ENCODE measurements around the gene AFAP1L1.

Gene AFAP1L1

GRCh38 chr5:149271716-149272563 is at the start of gene AFAP1L1 (continued):
- TF ChIP-seq, protein P1, sequence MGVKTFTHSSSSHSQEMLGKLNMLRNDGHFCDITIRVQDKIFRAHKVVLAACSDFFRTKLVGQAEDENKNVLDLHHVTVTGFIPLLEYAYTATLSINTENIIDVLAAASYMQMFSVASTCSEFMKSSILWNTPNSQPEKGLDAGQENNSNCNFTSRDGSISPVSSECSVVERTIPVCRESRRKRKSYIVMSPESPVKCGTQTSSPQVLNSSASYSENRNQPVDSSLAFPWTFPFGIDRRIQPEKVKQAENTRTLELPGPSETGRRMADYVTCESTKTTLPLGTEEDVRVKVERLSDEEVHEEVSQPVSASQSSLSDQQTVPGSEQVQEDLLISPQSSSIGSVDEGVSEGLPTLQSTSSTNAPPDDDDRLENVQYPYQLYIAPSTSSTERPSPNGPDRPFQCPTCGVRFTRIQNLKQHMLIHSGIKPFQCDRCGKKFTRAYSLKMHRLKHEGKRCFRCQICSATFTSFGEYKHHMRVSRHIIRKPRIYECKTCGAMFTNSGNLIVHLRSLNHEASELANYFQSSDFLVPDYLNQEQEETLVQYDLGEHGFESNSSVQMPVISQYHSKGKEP (tag by site-specific recombination; IDR thresholded peaks at IDR 0.05) = peak; percentile 71; the same call in 1 of the 2 replicates
- TF ChIP-seq ZNF692 (tag by site-specific recombination; IDR thresholded peaks at IDR 0.05) (no peak), SCRT2 (tag by site-specific recombination; IDR thresholded peaks at IDR 0.05) (peak; percentile 91), ZNF302 (tag by site-specific recombination; IDR thresholded peaks at IDR 0.05; ENCODE audit: low read depth) (no peak), ZNF362 (tag by site-specific recombination; IDR thresholded peaks at IDR 0.05) (no peak), ZNF133 (tag by site-specific recombination; IDR thresholded peaks at IDR 0.05) (no peak), OSR2 (tag by site-specific recombination; IDR thresholded peaks at IDR 0.05) (no peak), OVOL3 (tag by site-specific recombination; IDR thresholded peaks at IDR 0.05) (no peak), TCF7L2 (IDR thresholded peaks at IDR 0.05; ENCODE audit: borderline replicate concordance, low read depth, low read length) (no peak), ZNF184 (tag by site-specific recombination; IDR thresholded peaks at IDR 0.05) (no peak), ZBTB10 (tag by site-specific recombination; IDR thresholded peaks at IDR 0.05) (no peak), ZNF221 (tag by site-specific recombination; IDR thresholded peaks at IDR 0.05; ENCODE audit: borderline replicate concordance) (no peak), ZNF146 (tag by site-specific recombination; IDR thresholded peaks at IDR 0.05) (no peak), ZNF629 (tag by site-specific recombination; IDR thresholded peaks at IDR 0.05) (peak; percentile 27; the same call in 1 of the 2 replicates), ZNF76 (tag by site-specific recombination; IDR thresholded peaks at IDR 0.05; ENCODE audit: borderline replicate concordance, low read depth) (no peak; the same call in 1 of the 2 replicates), PRDM1 (tag by site-specific recombination; IDR thresholded peaks at IDR 0.05) (no peak), IKZF3 (tag by site-specific recombination; IDR thresholded peaks at IDR 0.05) (0 out of 2 replicates have a peak, but pooled peaks have one; percentile 9), FEZF1 (tag by site-specific recombination; IDR thresholded peaks at IDR 0.05) (no peak), BCL11B (tag by site-specific recombination; IDR thresholded peaks at IDR 0.05; ENCODE audit: low read depth) (no peak), ATF2 (tag by site-specific recombination; IDR thresholded peaks at IDR 0.05; ENCODE audit: low read depth) (no peak), ZIC2 (tag by site-specific recombination; IDR thresholded peaks at IDR 0.05) (peak; percentile 86), SP2 (tag by site-specific recombination; IDR thresholded peaks at IDR 0.05) (peak; percentile 72), ZXDB (tag by site-specific recombination; IDR thresholded peaks at IDR 0.05) (peak; percentile 33; the same call in 1 of the 2 replicates), ZNF394 (tag by site-specific recombination; IDR thresholded peaks at IDR 0.05; ENCODE audit: borderline replicate concordance) (peak; percentile 45; the same call in 1 of the 2 replicates), ZNF623 (tag by site-specific recombination; IDR thresholded peaks at IDR 0.05) (no peak), ZNF560 (tag by site-specific recombination; IDR thresholded peaks at IDR 0.05; ENCODE audit: borderline replicate concordance) (no peak)
- TF ChIP-seq, protein P2, sequence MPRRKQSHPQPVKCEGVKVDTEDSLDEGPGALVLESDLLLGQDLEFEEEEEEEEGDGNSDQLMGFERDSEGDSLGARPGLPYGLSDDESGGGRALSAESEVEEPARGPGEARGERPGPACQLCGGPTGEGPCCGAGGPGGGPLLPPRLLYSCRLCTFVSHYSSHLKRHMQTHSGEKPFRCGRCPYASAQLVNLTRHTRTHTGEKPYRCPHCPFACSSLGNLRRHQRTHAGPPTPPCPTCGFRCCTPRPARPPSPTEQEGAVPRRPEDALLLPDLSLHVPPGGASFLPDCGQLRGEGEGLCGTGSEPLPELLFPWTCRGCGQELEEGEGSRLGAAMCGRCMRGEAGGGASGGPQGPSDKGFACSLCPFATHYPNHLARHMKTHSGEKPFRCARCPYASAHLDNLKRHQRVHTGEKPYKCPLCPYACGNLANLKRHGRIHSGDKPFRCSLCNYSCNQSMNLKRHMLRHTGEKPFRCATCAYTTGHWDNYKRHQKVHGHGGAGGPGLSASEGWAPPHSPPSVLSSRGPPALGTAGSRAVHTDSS (tag by site-specific recombination; IDR thresholded peaks at IDR 0.05) = no peak
- TF ChIP-seq, protein P3, sequence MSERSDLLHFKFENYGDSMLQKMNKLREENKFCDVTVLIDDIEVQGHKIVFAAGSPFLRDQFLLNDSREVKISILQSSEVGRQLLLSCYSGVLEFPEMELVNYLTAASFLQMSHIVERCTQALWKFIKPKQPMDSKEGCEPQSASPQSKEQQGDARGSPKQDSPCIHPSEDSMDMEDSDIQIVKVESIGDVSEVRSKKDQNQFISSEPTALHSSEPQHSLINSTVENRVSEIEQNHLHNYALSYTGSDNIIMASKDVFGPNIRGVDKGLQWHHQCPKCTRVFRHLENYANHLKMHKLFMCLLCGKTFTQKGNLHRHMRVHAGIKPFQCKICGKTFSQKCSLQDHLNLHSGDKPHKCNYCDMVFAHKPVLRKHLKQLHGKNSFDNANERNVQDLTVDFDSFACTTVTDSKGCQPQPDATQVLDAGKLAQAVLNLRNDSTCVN (tag by site-specific recombination; optimal IDR thresholded peaks at IDR 0.05) = peak; percentile 60

Data from HEK293 (cell line).